ENCODE results near the gene PCDHGC5.
A peak's percentile ranks its signal among the peaks of the same experiment; 100 is the strongest.

PCDHGC5 gene

GRCh38 chr5:141492168-141492885 is 3.4 kb downstream of the PCDHGC5 start:
- Mint-ChIP-seq H3K36me3 (ENCODE audit: low read depth) (peaks cover 67% of the 10 kb centered on the region), H3K27me3 (ENCODE audit: low read depth) (no peaks in the 10 kb centered on the region), H3K27ac (peak overlapping the region in 1 of 3 experiments; percentile 96), H3K4me3 (no peak overlapping the region), H3K9me3 (peaks cover 24% of the 10 kb centered on the region), H3K4me1 (peaks cover 49% of the 10 kb centered on the region)
- TF ChIP-seq CTCF (IDR thresholded peaks at IDR 0.05; ENCODE audit: unreplicated experiment in 3 of 3), result no peak

GRCh38 chr5:141493500-141494422 is 4.9 kb downstream of the PCDHGC5 start:
- Mint-ChIP-seq H3K4me3 (peak overlapping the region; percentile 67 to 79 (median 77)), H3K27ac (peak overlapping the region; percentile 96 to 98 (median 96)), H3K27me3 (ENCODE audit: low read depth) (no peaks in the 10 kb centered on the region), H3K4me1 (peaks cover 50% of the 10 kb centered on the region), H3K9me3 (peaks cover 14% of the 10 kb centered on the region), H3K36me3 (ENCODE audit: low read depth) (peaks cover 62% of the 10 kb centered on the region)
- no peak for TF ChIP-seq CTCF (IDR thresholded peaks at IDR 0.05; ENCODE audit: unreplicated experiment in 3 of 3)

- H3K9me3 Mint-ChIP-seq, result peaks cover 7% of the 10 kb centered on the region
- H3K27me3 Mint-ChIP-seq (ENCODE audit: low read depth), result no peaks in the 10 kb centered on the region
- H3K4me3 Mint-ChIP-seq, result peak overlapping the region; percentile 67 to 79 (median 77)
- H3K27ac Mint-ChIP-seq, result peak overlapping the region; percentile 96 to 98 (median 96)
- H3K4me1 Mint-ChIP-seq, result peaks cover 50% of the 10 kb centered on the region
- no peak for TF ChIP-seq CTCF (IDR thresholded peaks at IDR 0.05; ENCODE audit: unreplicated experiment in 3 of 3)
- H3K36me3 Mint-ChIP-seq (ENCODE audit: low read depth), result peaks cover 61% of the 10 kb centered on the region
Observed at GRCh38 chr5:141494761-141495452, 6.0 kb downstream of the PCDHGC5 start.

GRCh38 chr5:141495453-141495811 is 6.6 kb downstream of the PCDHGC5 start:
- H3K4me3 Mint-ChIP-seq, result peak overlapping the region; percentile 67 to 79 (median 77)
- H3K27ac Mint-ChIP-seq, result peak overlapping the region; percentile 96 to 98 (median 96)
- H3K9me3 Mint-ChIP-seq, result peaks cover 4% of the 10 kb centered on the region
- TF ChIP-seq CTCF (IDR thresholded peaks at IDR 0.05; ENCODE audit: unreplicated experiment in 3 of 3), result no peak
- H3K27me3 Mint-ChIP-seq (ENCODE audit: low read depth), result no peaks in the 10 kb centered on the region
- H3K4me1 Mint-ChIP-seq, result peaks cover 50% of the 10 kb centered on the region
- peaks cover 58% of the 10 kb centered on the region for H3K36me3 Mint-ChIP-seq (ENCODE audit: low read depth)

- H3K4me1 Mint-ChIP-seq, result peaks cover 50% of the 10 kb centered on the region
- no peaks in the 10 kb centered on the region for H3K27me3 Mint-ChIP-seq (ENCODE audit: low read depth)
- no peak for TF ChIP-seq CTCF (IDR thresholded peaks at IDR 0.05; ENCODE audit: unreplicated experiment in 3 of 3)
- H3K27ac Mint-ChIP-seq, result peak overlapping the region; percentile 96 to 98 (median 96)
- peaks cover 55% of the 10 kb centered on the region for H3K36me3 Mint-ChIP-seq (ENCODE audit: low read depth)
- peak overlapping the region; percentile 67 to 79 (median 77) for H3K4me3 Mint-ChIP-seq
- no peaks in the 10 kb centered on the region for H3K9me3 Mint-ChIP-seq
Observed at GRCh38 chr5:141496038-141496437, 7.2 kb downstream of the PCDHGC5 start.
